Heart left ventricle (tissue), 16 donors: ENCODE data around the gene SULT2B1. TPM values are rescaled to one million over a fixed set of nuclear protein-coding genes. Genes with fewer than 3 reads are reported as not detected.
"Not testable (repeated sequence)": the region's sequence is repeated elsewhere in the genome, so short reads cannot be mapped to it uniquely, and the experiment has no call there.

Experiments
- ATAC-seq, 4 donors: fragments of 200-7000 bp; cut with Tn5 transposase; one replicate each; pipeline ENCODE4 v1.9.1; 2020 to 2022; ENCODE audit warnings: moderate library complexity in 4 of 4, mild to moderate bottlenecking in 3 of 4, moderate number of reproducible peaks in 1 of 4
- DNase-seq, 5 donors: peaks; one replicate each; pipeline ENCODE4 v3.0.0-alpha.2; 2020
- H3K27ac ChIP-seq, 12 donors: fragments of 200-600 bp; sonication (generic) in 4 of 12; one replicate each; pipeline versions ENCODE4 v1.5.0 to v1.8.0; 2016 to 2022; ENCODE audit warnings: mild to moderate bottlenecking in 2 of 12
- H3K27me3 ChIP-seq, 9 donors: fragments of 200-600 bp; sonication (generic) in 2 of 9; one replicate each; pipeline versions ENCODE4 v1.5.1 to v1.8.0; 2016 to 2022; ENCODE audit warnings: mild to moderate bottlenecking in 3 of 9
- H3K36me3 ChIP-seq, 9 donors: fragments of 200-600 bp; sonication (generic) in 2 of 9; one replicate each; pipeline versions ENCODE4 v1.5.0 to v1.8.0; 2018 to 2022; ENCODE audit warnings: mild to moderate bottlenecking in 2 of 9
- H3K4me1 ChIP-seq, 12 donors: fragments of 200-600 bp; sonication (generic) in 4 of 12; one replicate each; pipeline versions ENCODE4 v1.5.0 to v1.8.0; 2016 to 2022; ENCODE audit warnings: mild to moderate bottlenecking in 3 of 12
- H3K4me3 ChIP-seq, 12 donors: fragments of 200-600 bp; sonication (generic) in 4 of 12; one replicate each; pipeline versions ENCODE4 v1.5.0 to v1.8.0; 2017 to 2022; ENCODE audit warnings: mild to moderate bottlenecking in 9 of 12, moderate library complexity in 4 of 12
- H3K9me3 ChIP-seq, 12 donors: fragments of 200-600 bp; sonication (generic) in 4 of 12; one replicate each; pipeline versions ENCODE4 v1.5.0 to v1.8.0; 2016 to 2022; ENCODE audit warnings: mild to moderate bottlenecking in 1 of 12
- POLR2A ChIP-seq, 2 donors: fragments of 450-650 bp; IDR thresholded peaks; one replicate each; pipeline ENCODE4 v1.6.1; 2017; ENCODE audit warnings: antibody characterized with exemption in 2 of 2, mild to moderate bottlenecking in 2 of 2, moderate library complexity in 2 of 2
- WGBS, 4 donors: extraction: QIAGEN DNeasy Blood & Tissue Kit in 2 of 4; methylation state at CpG; one replicate each; pipeline versions ENCODE4 v1.1.5 to v1.1.7; 2013 to 2018; 5-methylcytosine and 5-hydroxymethylcytosine counted together
- intact Hi-C, 10 donors: fragments of 100-400 bp; cut with DNase I; formaldehyde crosslinking; loops; one replicate each; pipeline versions ENCODE4 v1.11.1 to v1.14.2; 2022
- polyA plus RNA-seq, 2 donors: library from polyadenylated mRNA; stranded (reverse); fragments of 200-250 nt; gene quantifications; one replicate each; pipeline ENCODE4 v1.2.3, GENCODE V29; 2013
- total RNA-seq, 9 donors: library from RNA; depleted of rRNA in 2 of 9; stranded (reverse); fragments of >200 nt in 2 of 9; fragmentation: NEBNext Ultra II Directional in 3 of 9; extraction: Animal tissue kit (Norgen Biotek cat#: 25700) in 3 of 9; gene quantifications; one replicate each; pipeline versions ENCODE4 v1.1.0 to v1.2.4, GENCODE V29; 2016 to 2023
- TF ChIP-seq, protein P1 (sequence below), 12 donors: fragments of 200-600 bp; sonication (generic) in 4 of 12; IDR thresholded peaks; one replicate each; pipeline versions ENCODE4 v1.5.0 to v1.8.0; 2018 to 2022; ENCODE audit warnings: antibody characterized with exemption in 12 of 12, mild to moderate bottlenecking in 5 of 12
- donor health status: ischemic (EF 13 %, LVEDD 7.1; RV severe dilation, severe dysfunction).
- donor health status: healthy with polysubstance abuse.
- donor health status: DM: no; HTN: yes; CAD: no.
- donor health status: DM: no; HTN: no; CAD: no.
- donor health status: ischemic (EF 25% LVEDD 6.9; RV normal size, moderate dysfunction).
- donor health status: ischemic (EF 25% LVEDD 5.7; RV mildly dilated, moderate dysfunction).
- donor health status: healthy.
- donor health status: DM: yes; HTN: yes; CAD: no.
- donor health status: ischemic (EF 35%, LVEDD 5.7; RV mildly dilated, moderate dysfunction).
- donor health status: nonischemic (EF 11% LVEDD 7.7; RV severe dilation, severe dysfunction).
- donor health status: DM: yes; HTN: yes; CAD: no.
- donor health status: PGD.
- donor health status: ischemic (EF 29% LVEDD 5.4; RV normal size, mild dysfunction).
- donor health status: nonischemic (EF 23%, LVEDD 6.1; RV moderate dilation, normal function).

The SULT2B1 gene
- total and polyA plus RNA-seq, 11 donors = 0.19 to 0.45 TPM; not detected in 9

DNA sequence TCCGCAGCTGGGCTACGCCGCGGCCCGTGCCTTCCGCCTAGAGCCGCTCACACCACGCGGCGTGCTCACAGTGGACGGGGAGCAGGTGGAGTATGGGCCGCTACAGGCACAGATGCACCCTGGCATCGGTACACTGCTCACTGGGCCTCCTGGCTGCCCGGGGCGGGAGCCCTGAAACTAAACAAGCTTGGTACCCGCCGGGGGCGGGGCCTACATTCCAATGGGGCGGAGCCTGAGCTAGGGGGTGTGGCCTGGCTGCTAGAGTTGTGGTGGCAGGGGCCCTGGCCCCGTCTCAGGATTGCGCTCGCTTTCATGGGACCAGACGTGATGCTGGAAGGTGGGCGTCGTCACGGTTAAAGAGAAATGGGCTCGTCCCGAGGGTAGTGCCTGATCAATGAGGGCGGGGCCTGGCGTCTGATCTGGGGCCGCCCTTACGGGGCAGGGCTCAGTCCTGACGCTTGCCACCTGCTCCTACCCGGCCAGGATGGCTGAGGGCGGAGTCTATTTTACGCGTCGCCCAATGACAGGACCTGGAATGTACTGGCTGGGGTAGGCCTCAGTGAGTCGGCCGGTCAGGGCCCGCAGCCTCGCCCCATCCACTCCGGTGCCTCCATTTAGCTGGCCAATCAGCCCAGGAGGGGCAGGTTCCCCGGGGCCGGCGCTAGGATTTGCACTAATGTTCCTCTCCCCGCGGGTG is 77.8 kb downstream of the SULT2B1 start:
- Histone ChIP-seq H3K27ac (peak overlapping the region in 11 of 12 donors; percentile 36 to 88 (median 84)), H3K4me3 (peak overlapping the region in 4 of 12 donors; percentile 2 to 31 (median 18)), H3K36me3 (peaks cover 0 to 53% (median 7%) of the 10 kb centered on the region in 9 donors), H3K4me1 (peaks cover 20 to 58% (median 49%) of the 10 kb centered on the region in 12 donors), H3K9me3 (no peaks in the 10 kb centered on the region), H3K27me3 (no peaks in the 10 kb centered on the region)
- peak in 4 of 5 donors; percentile 42 to 75 (median 72) for DNase-seq
- intact Hi-C loops = loop anchor here in 2 of 10 donors (5.0 to 10.0 kb wide), 2 partner anchors 882 to 1015 kb away; partner anchors contain the start of genes NOP53 (in 1 of the 2), RRAS (in 1 of the 2) and SCAF1 (in 1 of the 2)
- ATAC-seq = peak in 3 of 4 donors; percentile 26 to 36 (median 28)
- TF ChIP-seq POLR2A (IDR thresholded peaks at IDR 0.05) = no peak
- TF ChIP-seq, protein P1, sequence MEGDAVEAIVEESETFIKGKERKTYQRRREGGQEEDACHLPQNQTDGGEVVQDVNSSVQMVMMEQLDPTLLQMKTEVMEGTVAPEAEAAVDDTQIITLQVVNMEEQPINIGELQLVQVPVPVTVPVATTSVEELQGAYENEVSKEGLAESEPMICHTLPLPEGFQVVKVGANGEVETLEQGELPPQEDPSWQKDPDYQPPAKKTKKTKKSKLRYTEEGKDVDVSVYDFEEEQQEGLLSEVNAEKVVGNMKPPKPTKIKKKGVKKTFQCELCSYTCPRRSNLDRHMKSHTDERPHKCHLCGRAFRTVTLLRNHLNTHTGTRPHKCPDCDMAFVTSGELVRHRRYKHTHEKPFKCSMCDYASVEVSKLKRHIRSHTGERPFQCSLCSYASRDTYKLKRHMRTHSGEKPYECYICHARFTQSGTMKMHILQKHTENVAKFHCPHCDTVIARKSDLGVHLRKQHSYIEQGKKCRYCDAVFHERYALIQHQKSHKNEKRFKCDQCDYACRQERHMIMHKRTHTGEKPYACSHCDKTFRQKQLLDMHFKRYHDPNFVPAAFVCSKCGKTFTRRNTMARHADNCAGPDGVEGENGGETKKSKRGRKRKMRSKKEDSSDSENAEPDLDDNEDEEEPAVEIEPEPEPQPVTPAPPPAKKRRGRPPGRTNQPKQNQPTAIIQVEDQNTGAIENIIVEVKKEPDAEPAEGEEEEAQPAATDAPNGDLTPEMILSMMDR (IDR thresholded peaks at IDR 0.05) = no peak
- 53 to 81% (median 58%) methylated on average over 14 to 48 of the region's 48 CpGs for WGBS, 4 donors

- Histone ChIP-seq H3K4me3 (peak overlapping the region in 6 of 12 donors; percentile 2 to 36 (median 18)), H3K27ac (peak overlapping the region in 11 of 12 donors; percentile 36 to 88 (median 84)), H3K27me3 (no peaks in the 10 kb centered on the region), H3K9me3 (no peaks in the 10 kb centered on the region), H3K36me3 (peaks cover 0 to 53% (median 7%) of the 10 kb centered on the region in 9 donors), H3K4me1 (peaks cover 20 to 60% (median 51%) of the 10 kb centered on the region in 12 donors)
- intact Hi-C loops = no loop called here
- no peak for TF ChIP-seq POLR2A (IDR thresholded peaks at IDR 0.05)
- TF ChIP-seq, protein P1 (IDR thresholded peaks at IDR 0.05) = peak in 9 of 12 donors; percentile 11 to 53 (median 32)
- ATAC-seq (peak; percentile 2 to 47 (median 20)), DNase-seq (peak; percentile 85 to 90 (median 89))
- WGBS, 4 donors = 10 to 17% (median 14%) methylated on average over 41 to 47 of the region's 47 CpGs
These were observed 78.5 kb downstream of the SULT2B1 start for GRCh38 chr19:48630296-48631063.

- 48 to 93% (median 71%) methylated on average over 2 to 3 of the region's 3 CpGs for WGBS, 4 donors
- no peaks in the 10 kb centered on the region for H3K27me3 ChIP-seq
- H3K4me3 ChIP-seq = peak overlapping the region in 2 of 12 donors; percentile 16 to 31
- peak overlapping the region in 11 of 12 donors; percentile 36 to 88 (median 84) for H3K27ac ChIP-seq
- no peaks in the 10 kb centered on the region for H3K9me3 ChIP-seq
- peaks cover 0 to 49% (median 3%) of the 10 kb centered on the region in 9 donors for H3K36me3 ChIP-seq
- no peak for TF ChIP-seq POLR2A (IDR thresholded peaks at IDR 0.05)
- TF ChIP-seq, protein P1 (IDR thresholded peaks at IDR 0.05) = no peak
- intact Hi-C loops = no loop called here
- ATAC-seq (no peak), DNase-seq (no peak)
- H3K4me1 ChIP-seq = peaks cover 20 to 67% (median 51%) of the 10 kb centered on the region in 12 donors
These were observed 79.3 kb downstream of the SULT2B1 start for GRCh38 chr19:48631225-48631624.

DNA sequence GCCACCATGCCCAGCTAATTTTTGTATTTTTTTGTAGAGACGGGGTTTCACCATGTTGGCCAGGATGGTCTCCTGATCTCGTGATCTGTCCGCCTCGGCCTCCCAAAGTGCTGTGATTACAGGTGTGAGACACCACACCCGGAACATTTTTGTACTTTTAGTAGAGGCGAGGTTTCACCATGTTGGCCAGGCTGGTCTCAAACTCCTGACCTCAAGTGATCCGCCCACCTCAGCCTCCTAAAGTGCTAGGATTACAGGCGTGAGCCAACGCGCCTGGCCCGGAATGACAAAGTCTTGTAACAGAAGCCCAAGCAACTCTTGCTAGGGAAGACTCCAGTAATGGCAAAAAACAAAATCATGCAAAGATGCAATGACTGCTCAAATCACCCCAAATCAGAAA is 80.3 kb downstream of the SULT2B1 start:
- H3K9me3 ChIP-seq, intact Hi-C loops, H3K27me3 ChIP-seq, H3K4me3 ChIP-seq, DNase-seq, ATAC-seq: not testable (repeated sequence)
- Histone ChIP-seq H3K36me3 (peaks cover 0 to 44% (median 3%) of the 10 kb centered on the region in 9 donors), H3K27ac (peak overlapping the region in 5 of 12 donors; percentile 85 to 97 (median 96)), H3K4me1 (peaks cover 20 to 76% (median 54%) of the 10 kb centered on the region in 12 donors)
- WGBS, 4 donors = 92 to 95% (median 94%) methylated on average over 11 of the region's 11 CpGs
